H1 (cell line): ENCODE results near the gene DNAJB8. TPM values are rescaled to one million over a fixed set of nuclear protein-coding genes. Genes with fewer than 3 reads are reported as not detected.

ENCODE experiments used
- CTCF ChIP-seq, 3 experiments: IDR thresholded peaks; 1 replicate in 2 of 3; 2 replicates in 1 of 3; pipeline versions ENCODE4 v1.5.1 to v1.6.1; 2011; ENCODE audit warnings: low read length in 3 of 3, mild to moderate bottlenecking in 3 of 3, inconsistent platforms in 2 of 3, low read depth in 1 of 3, moderate library complexity in 1 of 3; ENCODE audit not compliant: insufficient read depth in 1 of 3; ENCODE audit errors: control extremely low read depth in 1 of 3
- polyA plus RNA-seq, 7 experiments: library from polyadenylated mRNA; depleted of rRNA in 3 of 7; stranded (reverse) in 5 of 7; unstranded in 2 of 7; fragments of >200 nt in 5 of 7; fragments of 200-250 nt in 2 of 7; gene quantifications; 1 replicate in 5 of 7; 2 replicates in 1 of 7; 4 replicates in 1 of 7; pipeline versions ENCODE4 v1.2.1 to v1.2.3, GENCODE V29; 2011 to 2013; ENCODE audit warnings: missing spikeins in 2 of 7, mixed read lengths in 2 of 7
- total RNA-seq: library from RNA; stranded (reverse); fragmentation: NEBNext Ultra II Directional; extraction: Animal tissue kit (Norgen Biotek cat#: 25700); gene quantifications from 2 replicates; pipeline ENCODE4 v1.2.1, GENCODE V29; 2021

DNAJB8 gene
- total and polyA plus RNA-seq, 2 of the 8 experiments (the other 6 are each of a cell fraction or from before 2014, with no cell fraction given) = not detected

GRCh38 chr3:128481438-128481942, 14.8 kb upstream of the DNAJB8 start (continued):
- no peak for TF ChIP-seq CTCF (IDR thresholded peaks at IDR 0.05; ENCODE audit: control extremely low read depth in 1 of 3, insufficient read depth in 1 of 3, low read depth in 1 of 3, low read length in 3 of 3)
